Tibial nerve (tissue), 4 donors: ENCODE results near the gene DHX15. TPM values are rescaled to one million over a fixed set of nuclear protein-coding genes. Genes with fewer than 3 reads are reported as not detected.

ENCODE experiments used
- DNase-seq, 2 donors: peaks; one replicate each; pipeline ENCODE4 v3.0.0-alpha.2; 2019; ENCODE audit warnings: low spot score in 2 of 2
- H3K27ac ChIP-seq, 4 donors: fragments of 200-600 bp; sonication (generic) in 3 of 4; one replicate each; pipeline ENCODE4 v1.5.1; 2017 to 2019; ENCODE audit warnings: mild to moderate bottlenecking in 1 of 4
- H3K27me3 ChIP-seq, 2 donors: fragments of 200-600 bp; sonication (generic) in 1 of 2; one replicate each; pipeline versions ENCODE4 v1.5.1 to v1.6.0; 2017 to 2019
- H3K36me3 ChIP-seq, 3 donors: fragments of 200-600 bp; sonication (generic); one replicate each; pipeline ENCODE4 v1.5.1; 2018 to 2019
- H3K4me1 ChIP-seq, 4 donors: fragments of 200-600 bp; sonication (generic) in 3 of 4; one replicate each; pipeline ENCODE4 v1.5.1; 2017 to 2019
- H3K4me3 ChIP-seq, 4 donors: fragments of 200-600 bp; sonication (generic) in 3 of 4; one replicate each; pipeline ENCODE4 v1.5.1; 2017 to 2019; ENCODE audit warnings: mild to moderate bottlenecking in 1 of 4, moderate library complexity in 1 of 4
- H3K9me3 ChIP-seq, 4 donors: fragments of 200-600 bp; sonication (generic) in 3 of 4; one replicate each; pipeline ENCODE4 v1.5.1; 2017 to 2019
- EP300 ChIP-seq, 2 donors: sonication (generic); formaldehyde crosslinking; IDR thresholded peaks; one replicate each; pipeline ENCODE4 v1.6.1; 2017; ENCODE audit warnings: antibody characterized with exemption in 2 of 2, mild to moderate bottlenecking in 1 of 2
- POLR2A ChIP-seq, 2 donors: fragments of 450-650 bp; IDR thresholded peaks; one replicate each; pipeline ENCODE4 v1.6.1; 2017; ENCODE audit warnings: antibody characterized with exemption in 2 of 2, mild to moderate bottlenecking in 2 of 2, moderate library complexity in 2 of 2
- WGBS, 2 donors: methylation state at CpG; one replicate each; pipeline ENCODE4 v1.1.5; 2018; 5-methylcytosine and 5-hydroxymethylcytosine counted together
- total RNA-seq, 4 donors: library from RNA; depleted of rRNA; stranded (reverse); fragments of >200 nt; gene quantifications; one replicate each; pipeline ENCODE4 v1.1.0, GENCODE V29; 2016
- TF ChIP-seq, protein P1 (sequence below), 5 experiments: fragments of 200-600 bp in 3 of 5; fragments of 450-650 bp in 2 of 5; sonication (generic) in 3 of 5; IDR thresholded peaks; one replicate each; pipeline ENCODE4 v1.5.1; 2016 to 2019; ENCODE audit warnings: antibody characterized with exemption in 5 of 5, mild to moderate bottlenecking in 3 of 5, moderate library complexity in 2 of 5

The DHX15 gene
- total RNA-seq, 4 donors from 2014 or later, result 127 to 167 (median 134) TPM

GRCh38 chr4:24576276-24576675 lies 8.1 kb downstream of the DHX15 start:
- no peak for DNase-seq
- H3K9me3 ChIP-seq, result no peaks in the 10 kb centered on the region
- no peaks in the 10 kb centered on the region for H3K27me3 ChIP-seq
- peaks cover 0 to 60% (median 11%) of the 10 kb centered on the region in 4 donors for H3K4me1 ChIP-seq
- TF ChIP-seq POLR2A (IDR thresholded peaks at IDR 0.05) (no peak), EP300 (IDR thresholded peaks at IDR 0.05) (no peak)
- TF ChIP-seq, protein P1, sequence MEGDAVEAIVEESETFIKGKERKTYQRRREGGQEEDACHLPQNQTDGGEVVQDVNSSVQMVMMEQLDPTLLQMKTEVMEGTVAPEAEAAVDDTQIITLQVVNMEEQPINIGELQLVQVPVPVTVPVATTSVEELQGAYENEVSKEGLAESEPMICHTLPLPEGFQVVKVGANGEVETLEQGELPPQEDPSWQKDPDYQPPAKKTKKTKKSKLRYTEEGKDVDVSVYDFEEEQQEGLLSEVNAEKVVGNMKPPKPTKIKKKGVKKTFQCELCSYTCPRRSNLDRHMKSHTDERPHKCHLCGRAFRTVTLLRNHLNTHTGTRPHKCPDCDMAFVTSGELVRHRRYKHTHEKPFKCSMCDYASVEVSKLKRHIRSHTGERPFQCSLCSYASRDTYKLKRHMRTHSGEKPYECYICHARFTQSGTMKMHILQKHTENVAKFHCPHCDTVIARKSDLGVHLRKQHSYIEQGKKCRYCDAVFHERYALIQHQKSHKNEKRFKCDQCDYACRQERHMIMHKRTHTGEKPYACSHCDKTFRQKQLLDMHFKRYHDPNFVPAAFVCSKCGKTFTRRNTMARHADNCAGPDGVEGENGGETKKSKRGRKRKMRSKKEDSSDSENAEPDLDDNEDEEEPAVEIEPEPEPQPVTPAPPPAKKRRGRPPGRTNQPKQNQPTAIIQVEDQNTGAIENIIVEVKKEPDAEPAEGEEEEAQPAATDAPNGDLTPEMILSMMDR (IDR thresholded peaks at IDR 0.05), result no peak
- peaks cover 0 to 46% (median 0%) of the 10 kb centered on the region in 3 donors for H3K36me3 ChIP-seq
- H3K4me3 ChIP-seq, result no peak overlapping the region
- WGBS, 2 donors, result 86 to 92% methylated on average over 17 of the region's 17 CpGs
- no peak overlapping the region for H3K27ac ChIP-seq

DNA sequence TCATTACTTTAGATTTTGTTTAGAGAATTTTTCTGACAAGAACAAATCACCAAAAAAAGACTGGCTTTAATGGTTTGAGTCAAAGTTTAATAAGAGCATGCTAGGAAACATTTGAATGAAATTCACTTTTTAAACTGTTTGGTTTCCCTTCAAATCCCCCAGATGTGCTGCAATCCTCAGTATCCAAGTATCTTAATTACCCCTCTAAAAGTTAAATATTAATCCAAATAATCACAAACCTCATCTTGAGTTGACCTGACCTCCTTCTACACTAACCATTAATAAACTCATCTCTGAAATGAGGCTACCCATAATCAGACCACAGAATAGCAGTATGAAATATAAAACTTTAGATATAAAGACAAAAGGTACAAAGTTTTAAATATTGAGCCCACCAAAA lies 10.1 kb downstream of the DHX15 start:
- peaks cover 0 to 60% (median 17%) of the 10 kb centered on the region in 4 donors for H3K4me1 ChIP-seq
- no peak for DNase-seq
- no peak overlapping the region for H3K27ac ChIP-seq
- H3K9me3 ChIP-seq, result no peaks in the 10 kb centered on the region
- H3K4me3 ChIP-seq, result no peak overlapping the region
- no peaks in the 10 kb centered on the region for H3K27me3 ChIP-seq
- TF ChIP-seq POLR2A (IDR thresholded peaks at IDR 0.05), result no peak
- TF ChIP-seq EP300 (IDR thresholded peaks at IDR 0.05), result no peak
- TF ChIP-seq, protein P1 (IDR thresholded peaks at IDR 0.05), result no peak
- H3K36me3 ChIP-seq, result peaks cover 0 to 43% (median 0%) of the 10 kb centered on the region in 3 donors

GRCh38 chr4:24573582-24573981 lies 10.8 kb downstream of the DHX15 start:
- H3K36me3 ChIP-seq, result peaks cover 0 to 43% (median 0%) of the 10 kb centered on the region in 3 donors
- TF ChIP-seq, protein P1 (IDR thresholded peaks at IDR 0.05), result no peak
- no peak for TF ChIP-seq EP300 (IDR thresholded peaks at IDR 0.05)
- TF ChIP-seq POLR2A (IDR thresholded peaks at IDR 0.05), result no peak
- H3K4me3 ChIP-seq, result no peak overlapping the region
- H3K27me3 ChIP-seq, result no peaks in the 10 kb centered on the region
- no peak overlapping the region for H3K27ac ChIP-seq
- DNase-seq, result no peak
- no peaks in the 10 kb centered on the region for H3K9me3 ChIP-seq
- peaks cover 0 to 60% (median 18%) of the 10 kb centered on the region in 4 donors for H3K4me1 ChIP-seq
- WGBS, 2 donors, result 42 to 50% methylated on average over 2 of the region's 2 CpGs

DNA sequence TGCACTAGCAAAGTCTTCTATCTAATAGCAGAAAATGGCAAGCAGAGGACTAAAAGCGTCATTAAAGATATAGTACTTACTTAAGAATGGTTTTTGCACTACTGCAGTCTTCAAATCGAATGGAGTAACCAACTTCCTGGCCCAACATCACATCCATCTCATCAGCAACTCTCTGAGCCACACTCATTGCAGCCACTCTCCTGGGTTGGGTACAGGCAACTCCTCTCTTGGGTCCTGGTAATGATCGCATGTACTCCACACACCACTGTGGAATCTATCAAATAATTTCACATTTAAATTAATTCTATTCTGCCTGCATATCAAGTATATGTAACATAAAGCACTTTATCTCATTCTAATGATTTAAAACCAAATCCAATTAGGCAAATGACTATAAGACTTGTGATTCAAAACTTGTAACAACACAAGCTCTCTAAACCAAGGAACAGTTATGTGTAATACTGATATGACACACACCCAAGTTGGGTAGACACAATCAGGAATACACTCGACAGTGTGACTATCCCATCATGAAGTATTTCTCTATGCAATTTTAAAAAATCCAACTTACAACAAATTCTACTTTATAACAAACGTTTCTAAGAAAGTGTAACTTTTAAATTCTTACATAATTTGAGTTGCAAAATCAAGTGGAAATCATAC lies 13.6 kb downstream of the DHX15 start:
- DNase-seq, result no peak
- H3K4me1 ChIP-seq, result peaks cover 0 to 60% (median 13%) of the 10 kb centered on the region in 4 donors
- H3K27ac ChIP-seq, result no peak overlapping the region
- no peak overlapping the region for H3K4me3 ChIP-seq
- peaks cover 0 to 46% (median 0%) of the 10 kb centered on the region in 3 donors for H3K36me3 ChIP-seq
- TF ChIP-seq POLR2A (IDR thresholded peaks at IDR 0.05) (no peak), EP300 (IDR thresholded peaks at IDR 0.05) (no peak)
- TF ChIP-seq, protein P1 (IDR thresholded peaks at IDR 0.05), result no peak
- H3K9me3 ChIP-seq, result no peaks in the 10 kb centered on the region
- H3K27me3 ChIP-seq, result no peaks in the 10 kb centered on the region
- WGBS, 2 donors, result 74 to 80% methylated on average over 5 of the region's 5 CpGs

DNA sequence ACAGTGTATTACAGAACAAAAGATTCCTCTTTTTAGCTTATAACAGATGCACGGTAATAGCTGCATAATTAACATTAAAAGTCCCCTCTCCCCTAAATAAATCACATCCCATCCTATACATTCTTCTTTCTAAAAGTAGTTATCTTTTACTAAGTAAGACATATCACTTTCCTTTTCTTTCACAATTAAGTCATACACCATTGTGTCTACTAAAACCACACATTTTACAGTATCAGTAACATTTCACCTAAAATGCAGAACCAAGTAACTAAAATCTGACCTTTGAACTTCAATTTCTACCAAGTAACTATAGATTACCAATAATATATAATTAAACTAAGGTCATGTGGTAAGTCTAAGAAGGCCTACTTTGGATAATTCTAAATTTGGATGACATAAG lies 14.2 kb downstream of the DHX15 start:
- WGBS, 2 donors, result 39 to 41% methylated on average over 1 of the region's 1 CpG
- Histone ChIP-seq H3K36me3 (peaks cover 0 to 40% (median 0%) of the 10 kb centered on the region in 3 donors), H3K27ac (no peak overlapping the region), H3K4me3 (no peak overlapping the region), H3K4me1 (peaks cover 0 to 65% (median 13%) of the 10 kb centered on the region in 4 donors), H3K9me3 (no peaks in the 10 kb centered on the region), H3K27me3 (no peaks in the 10 kb centered on the region)
- TF ChIP-seq POLR2A (IDR thresholded peaks at IDR 0.05) (no peak), EP300 (IDR thresholded peaks at IDR 0.05) (no peak)
- TF ChIP-seq, protein P1 (IDR thresholded peaks at IDR 0.05), result no peak
- DNase-seq, result no peak
